ENCODE data around the gene PRC1.

- TF ChIP-seq, protein P1, sequence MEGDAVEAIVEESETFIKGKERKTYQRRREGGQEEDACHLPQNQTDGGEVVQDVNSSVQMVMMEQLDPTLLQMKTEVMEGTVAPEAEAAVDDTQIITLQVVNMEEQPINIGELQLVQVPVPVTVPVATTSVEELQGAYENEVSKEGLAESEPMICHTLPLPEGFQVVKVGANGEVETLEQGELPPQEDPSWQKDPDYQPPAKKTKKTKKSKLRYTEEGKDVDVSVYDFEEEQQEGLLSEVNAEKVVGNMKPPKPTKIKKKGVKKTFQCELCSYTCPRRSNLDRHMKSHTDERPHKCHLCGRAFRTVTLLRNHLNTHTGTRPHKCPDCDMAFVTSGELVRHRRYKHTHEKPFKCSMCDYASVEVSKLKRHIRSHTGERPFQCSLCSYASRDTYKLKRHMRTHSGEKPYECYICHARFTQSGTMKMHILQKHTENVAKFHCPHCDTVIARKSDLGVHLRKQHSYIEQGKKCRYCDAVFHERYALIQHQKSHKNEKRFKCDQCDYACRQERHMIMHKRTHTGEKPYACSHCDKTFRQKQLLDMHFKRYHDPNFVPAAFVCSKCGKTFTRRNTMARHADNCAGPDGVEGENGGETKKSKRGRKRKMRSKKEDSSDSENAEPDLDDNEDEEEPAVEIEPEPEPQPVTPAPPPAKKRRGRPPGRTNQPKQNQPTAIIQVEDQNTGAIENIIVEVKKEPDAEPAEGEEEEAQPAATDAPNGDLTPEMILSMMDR (conservative IDR thresholded peaks at IDR 0.05 in 1 of 2, IDR thresholded peaks at IDR 0.05 in 1 of 2; ENCODE audit: extremely low read depth in 1 of 2, insufficient read depth in 1 of 2, low read depth in 1 of 2, low read length in 2 of 2) = no peak
- no peak for TF ChIP-seq EZH2 (IDR thresholded peaks at IDR 0.05; ENCODE audit: borderline replicate concordance, low read length)
Observed at GRCh38 chr15:90933301-90933700, 61.0 kb downstream of the PRC1 start.
